Activated T-helper 1 cell treated with Interleukin-2 at 50 U/mL for 16 hours (primary cell): Measurements from ENCODE around the gene THAP6.
"Not testable (repeated sequence)": the region's sequence is repeated elsewhere in the genome, so short reads cannot be mapped to it uniquely, and the experiment has no call there.

Source experiments
- DNase-seq: peaks from one replicate; pipeline ENCODE4 v3.0.0-alpha.2; 2020; ENCODE audit warnings: low read depth

THAP6 gene

DNA sequence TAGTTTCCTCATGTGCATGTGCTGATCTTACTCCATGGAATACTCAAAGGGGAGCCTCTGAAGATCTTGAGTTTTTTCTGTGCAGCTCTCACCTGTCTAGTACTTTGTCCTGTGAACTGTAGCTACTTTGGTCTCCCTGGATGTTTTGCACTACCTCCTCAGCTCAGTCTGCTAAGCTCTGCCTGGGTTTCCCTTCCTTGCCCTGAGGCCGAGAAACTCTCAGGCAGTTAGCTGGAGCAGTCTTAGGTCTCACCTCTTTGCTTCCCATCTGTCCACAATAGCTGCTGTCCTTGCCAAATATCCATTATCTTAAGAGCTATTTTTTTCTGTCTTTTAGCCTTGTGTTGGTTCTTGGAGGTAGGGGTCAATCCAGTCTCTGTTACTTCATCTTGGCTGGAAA lies 11.6 kb downstream of the THAP6 start:
- DNase-seq: no peak

DNA sequence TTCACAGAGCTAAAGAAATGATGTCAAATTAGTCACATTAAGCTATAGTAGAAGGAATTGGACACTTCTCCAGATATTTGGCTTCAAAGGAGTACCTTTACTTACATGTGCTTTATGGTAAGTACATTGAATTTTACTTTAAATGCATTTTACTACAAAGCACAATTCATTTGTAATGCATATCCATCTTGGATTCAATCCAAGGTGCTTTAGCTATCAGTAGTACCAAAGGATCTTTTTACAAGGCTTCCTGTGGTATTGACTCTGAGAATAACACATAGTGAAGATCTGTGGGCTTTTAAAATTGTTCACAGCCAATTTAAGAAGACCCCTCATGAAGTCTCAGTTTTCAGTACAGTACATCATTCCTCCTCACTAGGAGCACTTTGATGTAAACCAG lies 13.2 kb downstream of the THAP6 start:
- no peak for DNase-seq

- no peak for DNase-seq
These were observed 16.5 kb downstream of the THAP6 start for GRCh38 chr4:75530556-75531322.

GRCh38 chr4:75531536-75532143 lies 17.4 kb downstream of the THAP6 start:
- not testable (repeated sequence) for DNase-seq

DNA sequence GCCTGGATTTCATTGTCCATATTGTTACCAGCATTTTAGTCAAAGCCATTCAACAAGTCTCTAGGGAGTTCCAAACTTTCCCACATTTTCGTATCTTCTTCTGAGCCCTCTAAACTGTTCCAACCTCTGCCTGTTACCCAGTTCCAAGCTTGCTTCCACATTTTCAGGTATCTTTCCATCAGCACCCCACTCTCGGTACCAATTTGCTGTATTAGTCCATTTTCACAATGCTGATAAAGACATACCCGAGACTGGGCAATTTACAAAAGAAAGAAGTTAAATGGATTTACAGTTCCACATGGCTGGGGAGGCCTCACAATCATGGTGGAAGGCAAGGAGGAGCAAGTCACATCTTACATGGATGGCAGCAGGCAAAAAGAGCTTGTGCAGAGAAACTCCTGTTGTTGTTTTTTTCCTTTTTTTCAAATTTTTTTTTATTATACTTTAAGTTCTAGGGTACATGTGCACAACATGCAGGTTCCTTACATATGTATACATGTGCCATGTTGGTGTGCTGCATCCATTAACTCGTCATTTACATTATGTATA lies 19.1 kb downstream of the THAP6 start:
- not testable (repeated sequence) for DNase-seq

DNA sequence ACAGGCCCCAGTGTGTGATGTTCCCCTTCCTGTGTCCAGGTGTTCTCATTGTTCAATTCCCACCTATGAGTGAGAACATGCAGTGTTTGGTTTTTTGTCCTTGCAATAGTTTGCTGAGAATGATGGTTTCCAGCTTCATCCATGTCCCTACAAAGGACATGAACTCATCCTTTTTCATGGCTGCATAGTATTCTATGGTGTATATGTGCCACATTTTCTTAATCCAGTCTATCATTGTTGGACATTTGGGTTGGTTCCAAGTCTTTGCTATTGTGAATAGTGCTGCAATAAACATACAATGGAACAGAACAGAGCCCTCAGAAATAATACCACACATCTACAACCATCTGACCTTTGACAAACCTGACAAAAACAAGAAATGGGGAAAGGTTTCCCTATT lies 19.7 kb downstream of the THAP6 start:
- not testable (repeated sequence) for DNase-seq

DNA sequence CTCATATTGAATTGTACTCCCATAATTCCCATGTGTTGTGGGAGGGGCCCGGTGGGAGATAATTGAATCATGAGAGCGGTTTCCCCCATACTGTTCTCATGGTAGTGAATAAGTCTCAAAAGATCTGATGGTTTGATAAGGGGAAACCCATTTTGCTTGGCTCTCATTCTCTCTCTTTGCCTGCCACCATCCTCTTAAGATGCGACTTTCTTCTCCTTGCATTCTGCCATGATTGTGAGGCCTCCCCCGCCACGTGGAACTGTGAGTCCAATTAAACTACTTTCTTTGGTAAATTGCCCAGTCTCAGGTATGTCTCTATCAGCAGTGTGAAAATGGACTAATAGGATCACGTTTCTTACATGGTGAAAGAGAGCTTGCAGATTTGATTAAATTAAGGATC lies 23.0 kb downstream of the THAP6 start:
- not testable (repeated sequence) for DNase-seq

DNA sequence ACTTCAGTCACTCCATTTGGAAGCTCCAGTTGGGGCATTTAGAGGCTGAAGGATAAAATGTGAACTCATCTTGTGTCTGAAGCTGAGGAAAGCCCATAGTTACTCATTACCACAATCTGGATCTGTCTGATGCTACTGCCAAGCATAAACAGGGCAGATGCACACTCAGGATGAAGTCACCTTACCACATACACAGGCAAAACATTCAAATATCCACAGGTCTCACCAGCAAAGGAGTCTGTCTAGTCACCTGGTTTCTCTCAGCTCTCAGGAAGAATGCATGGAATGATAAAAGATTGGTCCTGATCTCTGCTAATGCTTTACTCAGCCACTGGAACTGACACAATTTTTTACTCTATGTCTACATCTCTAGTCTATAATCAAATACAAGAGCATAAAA lies 28.6 kb downstream of the THAP6 start:
- no peak for DNase-seq

- not testable (repeated sequence) for DNase-seq
These were observed 29.9 kb downstream of the THAP6 start for GRCh38 chr4:75544220-75544619.

DNA sequence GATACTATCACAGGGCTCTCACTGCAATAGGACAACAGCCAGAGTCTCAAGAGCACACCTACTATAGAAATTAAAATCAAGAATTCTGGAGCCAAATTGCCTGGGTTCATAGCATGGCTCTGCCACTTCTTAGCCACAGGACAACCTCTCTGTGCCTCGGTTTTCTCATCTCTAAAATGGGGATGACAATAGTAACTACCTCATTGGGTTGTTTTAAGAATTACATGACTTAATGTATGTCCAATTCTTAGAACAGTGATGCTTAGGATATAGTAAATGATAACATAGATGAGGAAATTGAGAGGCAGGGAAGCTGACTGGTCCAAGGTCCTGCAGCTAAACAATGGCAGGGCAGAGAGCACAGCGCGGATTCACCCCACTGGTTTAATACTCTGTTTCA lies 30.6 kb downstream of the THAP6 start:
- no peak for DNase-seq

DNA sequence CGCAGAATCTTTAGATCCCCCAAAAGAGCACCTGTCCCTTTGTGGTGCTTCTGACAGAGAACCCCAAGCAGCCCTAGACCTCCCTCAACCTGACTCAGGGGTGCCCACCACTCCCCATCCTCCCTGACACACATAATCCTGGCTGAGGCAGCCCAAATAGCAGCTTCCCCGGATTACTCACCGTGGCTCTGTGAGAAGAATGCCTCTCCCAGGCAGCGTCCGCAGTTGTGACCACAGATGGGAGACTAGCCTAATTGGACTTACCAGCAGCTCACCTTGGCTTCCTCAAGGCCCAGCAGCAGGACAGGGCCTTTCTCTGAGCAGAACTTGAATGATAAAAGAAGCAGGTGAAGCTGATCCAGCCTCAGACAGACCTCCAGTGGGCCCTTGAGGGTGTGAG lies 31.3 kb downstream of the THAP6 start:
- DNase-seq: no peak

- DNase-seq: no peak
These were observed 33.5 kb downstream of the THAP6 start for GRCh38 chr4:75547647-75548387.

DNA sequence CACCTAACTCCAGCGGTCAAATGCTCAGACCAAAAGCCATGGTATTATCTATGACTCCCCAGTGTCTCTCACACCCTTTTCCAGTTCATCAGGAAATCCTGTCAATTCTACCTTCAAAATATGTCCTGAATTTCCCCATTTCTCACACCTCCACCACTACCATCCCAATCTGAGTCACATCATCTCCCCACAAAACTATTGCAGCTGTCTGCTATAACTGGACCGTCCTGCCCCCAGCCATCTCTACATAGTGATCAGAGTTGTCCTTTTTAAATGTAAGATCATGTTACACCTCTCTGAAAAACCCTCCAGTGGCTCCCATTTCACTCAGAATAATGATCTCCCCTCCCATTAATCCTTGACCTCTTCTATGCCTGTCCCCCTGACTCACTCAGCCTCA lies 34.7 kb downstream of the THAP6 start:
- DNase-seq: no peak

DNA sequence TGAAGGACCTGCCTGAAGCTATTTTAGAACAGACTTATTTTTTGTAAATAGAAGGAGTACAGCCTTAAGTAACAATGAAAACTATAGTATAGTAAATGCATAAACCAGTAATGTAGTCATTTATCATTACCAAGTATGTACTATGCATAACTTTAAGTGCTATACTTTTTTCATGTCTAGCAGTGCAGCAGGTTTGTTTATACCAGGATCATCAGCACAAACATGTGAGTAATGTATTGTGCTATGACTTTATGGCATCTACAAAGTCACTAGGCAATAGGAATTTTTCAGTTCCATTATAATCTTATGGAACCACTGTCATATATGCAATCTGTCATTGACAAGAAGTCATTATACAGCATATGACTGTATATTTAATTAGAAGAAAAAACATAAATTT lies 38.2 kb downstream of the THAP6 start:
- no peak for DNase-seq

DNA sequence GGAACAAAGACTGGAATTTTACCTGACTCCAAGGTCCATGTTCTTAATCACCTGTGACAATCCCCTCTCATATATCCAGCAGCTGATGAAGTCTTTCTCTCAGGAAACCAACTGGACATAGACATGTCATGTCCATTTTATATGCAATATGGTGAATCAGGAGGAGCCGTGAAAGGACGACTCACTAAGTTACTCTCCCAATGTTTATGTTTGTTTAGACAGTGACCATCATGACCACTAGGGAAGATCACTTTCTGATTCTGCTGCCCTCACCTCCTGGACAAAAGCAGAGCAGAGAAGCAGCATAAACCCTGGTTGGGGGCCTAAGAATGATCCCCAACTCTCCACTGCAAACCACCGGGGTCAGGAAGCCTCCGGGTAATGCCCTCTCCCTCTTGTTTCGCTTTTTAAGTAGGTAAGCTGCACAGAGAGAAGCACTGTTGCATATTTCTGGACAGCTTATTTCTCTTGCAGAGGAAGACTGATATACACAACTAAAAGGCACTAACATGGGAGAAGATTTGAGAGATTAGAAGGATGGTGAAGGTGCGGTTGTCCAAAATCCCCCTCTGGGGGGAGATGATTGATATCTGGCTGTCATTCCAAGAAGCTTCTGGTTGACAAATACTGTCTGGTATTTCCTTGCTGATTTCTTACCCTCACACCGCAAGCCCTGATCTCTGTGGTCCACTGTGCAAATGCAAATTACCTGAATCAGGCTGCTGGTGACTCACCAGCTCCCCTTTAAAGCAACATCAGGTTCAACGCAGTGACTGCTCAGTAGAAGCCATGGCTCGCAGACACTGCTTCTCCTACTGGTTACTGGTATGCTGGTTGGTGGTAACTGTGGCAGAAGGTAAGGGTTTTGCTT lies 41.3 kb downstream of the THAP6 start, which contains the start of gene ODAPH:
Gene ODAPH, plus strand, starts transcription at position 773 of the 871 bp plus-strand sequence. Its CDS starts 17 bp downstream, at position 790.
- no peak for DNase-seq

GRCh38 chr4:75557696-75558095 lies 43.4 kb downstream of the THAP6 start:
- no peak for DNase-seq

GRCh38 chr4:75561789-75562188 lies 47.5 kb downstream of the THAP6 start:
- no peak for DNase-seq

GRCh38 chr4:75564023-75564422 lies 49.8 kb downstream of the THAP6 start:
- DNase-seq: no peak

DNA sequence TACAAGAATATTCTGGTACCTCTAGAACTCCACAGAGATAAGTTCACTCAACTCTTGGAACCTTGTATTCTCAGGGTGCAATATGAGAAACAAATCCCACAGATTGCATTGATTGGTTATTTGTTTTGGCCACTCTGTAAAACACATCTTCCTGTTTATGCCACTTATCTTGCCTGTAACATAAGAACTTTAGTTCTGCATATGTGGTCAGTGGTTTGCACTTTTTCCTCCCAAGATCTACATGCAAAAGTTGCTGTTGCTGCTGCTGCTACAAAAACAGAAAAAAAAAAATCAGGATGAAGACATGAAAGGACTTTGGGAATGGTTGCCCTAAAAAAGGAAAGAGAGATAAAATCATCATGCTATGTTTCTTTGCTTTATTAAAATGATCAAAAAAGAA lies 51.2 kb downstream of the THAP6 start:
- no peak for DNase-seq

- no peak for DNase-seq
These were observed 52.6 kb downstream of the THAP6 start for GRCh38 chr4:75566911-75567310.

DNA sequence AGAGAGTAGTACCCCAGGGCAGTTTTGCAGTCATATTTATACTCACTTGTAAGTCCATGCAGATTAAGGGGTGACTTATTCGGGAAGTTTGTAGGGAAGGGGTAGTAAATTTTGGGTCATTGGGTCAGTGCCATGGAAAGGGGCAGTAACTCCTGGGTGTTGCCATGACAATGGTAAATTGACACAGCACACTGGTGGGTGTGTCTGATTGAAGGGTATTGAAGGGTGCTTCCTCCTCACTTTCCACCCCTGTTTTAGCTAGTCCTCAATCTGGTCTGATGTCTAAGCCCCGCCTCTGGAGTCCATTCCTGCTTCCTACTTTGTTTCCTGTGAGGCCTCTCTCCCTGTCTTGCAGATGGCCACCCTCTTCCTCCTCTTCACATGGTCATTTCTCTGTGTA lies 53.5 kb downstream of the THAP6 start:
- no peak for DNase-seq
